Neuronal stem cell (in vitro differentiated cells): Measurements from ENCODE around the gene EYS.

Source experiments
- DNase-seq: peaks from one replicate; pipeline ENCODE4 v3.0.0-alpha.2; 2013; ENCODE audit warnings: low spot score
- H2AFZ ChIP-seq: one replicate; pipeline ENCODE4 v1.6.1; 2013; ENCODE audit warnings: mild to moderate bottlenecking, low read length, inconsistent platforms
- H2AK5ac ChIP-seq: 2 replicates; pipeline ENCODE4 v1.6.1; 2013; ENCODE audit warnings: low read depth, mild to moderate bottlenecking, inconsistent platforms, low read length, moderate library complexity, mixed read lengths
- H2BK120ac ChIP-seq: 2 replicates; pipeline ENCODE4 v1.6.1; 2013; ENCODE audit warnings: low read depth, mild to moderate bottlenecking, inconsistent platforms, low read length, moderate library complexity, mixed read lengths
- H2BK12ac ChIP-seq: one replicate; pipeline ENCODE4 v1.6.1; 2013; ENCODE audit warnings: low read length, inconsistent platforms
- H2BK15ac ChIP-seq: 2 replicates; pipeline ENCODE4 v1.6.1; 2013; ENCODE audit warnings: mild to moderate bottlenecking, low read length, inconsistent platforms, mixed read lengths
- H2BK5ac ChIP-seq: one replicate; pipeline ENCODE4 v1.6.1; 2013; ENCODE audit warnings: inconsistent platforms, mild to moderate bottlenecking, low read length, moderate library complexity
- H3K14ac ChIP-seq: one replicate; pipeline ENCODE4 v1.6.1; 2013; ENCODE audit warnings: low read length, inconsistent platforms
- H3K18ac ChIP-seq: 2 replicates; pipeline ENCODE4 v1.6.1; 2013; ENCODE audit warnings: low read length, inconsistent platforms
- H3K23ac ChIP-seq: 2 replicates; pipeline ENCODE4 v1.6.1; 2013; ENCODE audit warnings: low read depth, mild to moderate bottlenecking, mixed read lengths, low read length, inconsistent platforms; ENCODE audit not compliant: poor library complexity
- H3K27ac ChIP-seq: replicated peaks from 3 replicates; pipeline ENCODE4 v1.5.1; 2013; ENCODE audit warnings: low read length, inconsistent platforms
- H3K27me3 ChIP-seq, 3 experiments: 2 replicates each; pipeline ENCODE4 v1.6.1; 2013; ENCODE audit warnings: low read length in 3 of 3, mild to moderate bottlenecking in 2 of 3, inconsistent platforms in 1 of 3, low read depth in 1 of 3, mixed read lengths in 1 of 3, moderate library complexity in 1 of 3; ENCODE audit not compliant: control insufficient read depth in 3 of 3, insufficient read depth in 3 of 3
- H3K36me3 ChIP-seq, 2 donors: replicated peaks in 1 of 2; 2 replicates each; pipeline ENCODE4 v1.6.1; 2013; ENCODE audit warnings: low read length in 2 of 2; ENCODE audit not compliant: control insufficient read depth in 2 of 2, insufficient read depth in 2 of 2
- H3K4ac ChIP-seq: 2 replicates; pipeline ENCODE4 v1.6.1; 2013; ENCODE audit warnings: inconsistent platforms, mild to moderate bottlenecking, low read length, moderate library complexity
- H3K4me1 ChIP-seq, 2 donors: 1 replicate in 1 of 2; 2 replicates in 1 of 2; pipeline ENCODE4 v1.6.1; 2013; ENCODE audit warnings: low read length in 2 of 2, low read depth in 1 of 2; ENCODE audit not compliant: control insufficient read depth in 2 of 2, insufficient read depth in 1 of 2
- H3K4me2 ChIP-seq: one replicate; pipeline ENCODE4 v1.6.1; 2013; ENCODE audit warnings: mild to moderate bottlenecking, low read length, inconsistent platforms; ENCODE audit not compliant: insufficient read depth, poor library complexity, severe bottlenecking
- H3K4me3 ChIP-seq, 2 donors: 2 replicates each; pipeline ENCODE4 v1.5.1; 2013; ENCODE audit warnings: low read length in 2 of 2, mild to moderate bottlenecking in 2 of 2, inconsistent platforms in 1 of 2, moderate library complexity in 1 of 2
- H3K79me1 ChIP-seq: one replicate; pipeline ENCODE4 v1.6.1; 2013; ENCODE audit warnings: low read depth, mild to moderate bottlenecking, inconsistent platforms, low read length, moderate library complexity
- H3K9ac ChIP-seq: one replicate; pipeline ENCODE4 v1.6.1; 2013; ENCODE audit warnings: mild to moderate bottlenecking, low read depth, low read length, inconsistent platforms; ENCODE audit not compliant: poor library complexity
- H3K9me3 ChIP-seq, 2 donors: replicated peaks in 1 of 2; 2 replicates each; pipeline versions ENCODE3 to v1.6.1; 2013; ENCODE audit warnings: low read length in 2 of 2, mild to moderate bottlenecking in 2 of 2, inconsistent platforms in 1 of 2, low read depth in 1 of 2, mixed read lengths in 1 of 2, moderate library complexity in 1 of 2; ENCODE audit not compliant: control insufficient read depth in 2 of 2, insufficient read depth in 1 of 2
- H4K8ac ChIP-seq: one replicate; pipeline ENCODE4 v1.6.1; 2013; ENCODE audit warnings: low read depth, mild to moderate bottlenecking, inconsistent platforms, low read length, moderate library complexity
- H4K91ac ChIP-seq: one replicate; pipeline ENCODE4 v1.6.1; 2013; ENCODE audit warnings: low read length, low read depth, mild to moderate bottlenecking, inconsistent platforms; ENCODE audit not compliant: poor library complexity
- WGBS, 2 donors: extraction: QIAGEN DNeasy Blood & Tissue Kit; methylation state at CpG; one replicate each; pipeline ENCODE4 v1.1.7; 2013; ENCODE audit warnings: missing lambda C conversion rate in 2 of 2, mixed read lengths in 1 of 2; ENCODE audit not compliant: insufficient read length in 2 of 2, insufficient replicate concordance in 1 of 2; ENCODE audit errors: extremely low coverage in 2 of 2; 5-methylcytosine and 5-hydroxymethylcytosine counted together

The EYS gene

DNA sequence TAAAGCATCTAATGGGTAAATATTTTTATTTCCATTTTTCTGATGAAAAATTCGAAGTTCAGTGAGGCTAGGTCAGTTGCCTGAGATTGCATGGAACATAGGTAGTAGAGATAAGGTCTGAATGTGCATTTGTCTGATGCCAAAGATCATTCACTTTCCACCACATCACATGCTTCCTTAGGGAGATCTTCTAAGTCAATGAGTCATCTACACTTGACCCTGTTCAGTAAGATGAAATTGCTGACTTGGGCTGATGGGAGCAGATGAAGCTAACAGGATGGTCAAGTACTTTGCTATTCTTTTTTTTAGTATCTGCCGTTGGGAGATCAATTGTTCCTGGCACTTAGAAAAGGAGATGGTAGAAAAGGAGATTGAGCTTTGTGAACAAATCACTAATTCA lies 1560.2 kb downstream of the EYS start:
- Histone ChIP-seq H4K8ac (no peak overlapping the region), H2BK5ac (no peak overlapping the region), H3K4me3 (no peak overlapping the region), H3K18ac (no peak overlapping the region), H3K4me1 (peaks cover 0 to 4% of the 10 kb centered on the region in 2 donors), H2BK12ac (no peak overlapping the region), H3K9me3 (no peaks in the 10 kb centered on the region), H4K91ac (no peak overlapping the region), H3K4ac (no peak overlapping the region), H3K36me3 (no peaks in the 10 kb centered on the region), H3K14ac (no peak overlapping the region), H3K27me3 (no peaks in the 10 kb centered on the region), H3K79me1 (no peaks in the 10 kb centered on the region), H2BK15ac (no peak overlapping the region), H3K27ac (no peak overlapping the region), H3K4me2 (no peak overlapping the region), H3K23ac (no peak overlapping the region), H2BK120ac (no peak overlapping the region), H2AK5ac (no peak overlapping the region), H3K9ac (no peak overlapping the region), H2AFZ (no peak overlapping the region)
- DNase-seq = no peak
- WGBS, 2 donors = no CpG with 5 or more reads among the region's 2 CpGs

DNA sequence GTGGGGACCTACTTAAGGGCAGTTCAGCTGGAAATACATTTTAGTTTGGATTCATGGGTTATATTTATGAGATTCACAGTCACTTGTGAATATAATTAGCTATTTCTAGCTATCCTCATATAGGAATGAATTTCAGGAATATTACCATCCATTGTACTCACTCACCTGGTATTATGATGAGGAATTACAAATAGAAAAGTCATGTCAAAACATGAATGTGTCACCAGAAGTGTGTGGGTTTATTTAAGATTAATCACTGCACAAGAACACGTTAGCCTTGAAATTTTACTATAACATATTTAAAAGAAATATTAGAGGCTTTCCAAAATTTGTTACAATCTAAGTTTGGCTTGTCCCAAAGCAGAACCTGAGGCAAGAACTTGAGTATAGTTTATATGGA lies 1560.9 kb downstream of the EYS start:
- H2BK5ac ChIP-seq = no peak overlapping the region
- H2AK5ac ChIP-seq = no peak overlapping the region
- H3K27ac ChIP-seq = no peak overlapping the region
- no peak overlapping the region for H2AFZ ChIP-seq
- no CpG with 5 or more reads among the region's 1 CpG for WGBS, 2 donors
- H2BK120ac ChIP-seq = no peak overlapping the region
- H3K9me3 ChIP-seq = no peaks in the 10 kb centered on the region
- H2BK12ac ChIP-seq = no peak overlapping the region
- no peak overlapping the region for H3K4me3 ChIP-seq
- H3K14ac ChIP-seq = no peak overlapping the region
- H4K8ac ChIP-seq = no peak overlapping the region
- no peaks in the 10 kb centered on the region for H3K79me1 ChIP-seq
- H3K4ac ChIP-seq = no peak overlapping the region
- no peak overlapping the region for H3K23ac ChIP-seq
- H3K4me1 ChIP-seq = peaks cover 0 to 4% of the 10 kb centered on the region in 2 donors
- H3K4me2 ChIP-seq = no peak overlapping the region
- H3K27me3 ChIP-seq = no peaks in the 10 kb centered on the region
- no peak overlapping the region for H4K91ac ChIP-seq
- no peak overlapping the region for H3K9ac ChIP-seq
- no peak overlapping the region for H3K18ac ChIP-seq
- DNase-seq = no peak
- H3K36me3 ChIP-seq = no peaks in the 10 kb centered on the region
- H2BK15ac ChIP-seq = no peak overlapping the region

DNA sequence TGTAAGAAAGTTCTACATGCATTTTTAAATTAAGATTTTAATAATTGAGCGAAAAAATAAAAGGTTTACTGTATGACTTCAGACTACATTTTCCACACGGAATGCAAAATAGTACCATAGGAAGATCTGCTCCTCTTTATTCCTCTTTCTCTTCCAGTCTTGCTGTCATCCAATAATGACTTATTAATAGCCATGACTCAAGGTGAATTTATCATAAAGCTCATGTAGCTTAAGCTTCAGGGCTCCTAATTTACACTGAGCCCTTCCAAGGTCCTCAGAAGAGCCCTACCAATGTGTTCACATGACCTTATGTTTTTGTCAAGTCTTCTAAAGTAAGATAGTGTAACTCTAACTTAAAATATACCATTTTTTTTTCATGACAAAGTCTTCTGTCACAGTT lies 1561.4 kb downstream of the EYS start:
- H2BK15ac ChIP-seq = no peak overlapping the region
- no peak overlapping the region for H3K9ac ChIP-seq
- no peak overlapping the region for H3K27ac ChIP-seq
- H2BK12ac ChIP-seq = no peak overlapping the region
- no peaks in the 10 kb centered on the region for H3K36me3 ChIP-seq
- no CpG with 5 or more reads among the region's 2 CpGs for WGBS, 2 donors
- no peak overlapping the region for H2BK5ac ChIP-seq
- peaks cover 0 to 4% of the 10 kb centered on the region in 2 donors for H3K4me1 ChIP-seq
- no peak overlapping the region for H2BK120ac ChIP-seq
- H3K27me3 ChIP-seq = no peaks in the 10 kb centered on the region
- H3K14ac ChIP-seq = no peak overlapping the region
- no peak overlapping the region for H3K23ac ChIP-seq
- no peak overlapping the region for H2AK5ac ChIP-seq
- H3K18ac ChIP-seq = no peak overlapping the region
- no peaks in the 10 kb centered on the region for H3K9me3 ChIP-seq
- no peak overlapping the region for H3K4me2 ChIP-seq
- DNase-seq = no peak
- no peak overlapping the region for H3K4ac ChIP-seq
- no peak overlapping the region for H4K8ac ChIP-seq
- no peak overlapping the region for H4K91ac ChIP-seq
- no peak overlapping the region for H3K4me3 ChIP-seq
- H3K79me1 ChIP-seq = no peaks in the 10 kb centered on the region
- no peak overlapping the region for H2AFZ ChIP-seq

GRCh38 chr6:64143101-64143500 lies 1563.9 kb downstream of the EYS start:
- H2AK5ac ChIP-seq = no peak overlapping the region
- H3K36me3 ChIP-seq = no peaks in the 10 kb centered on the region
- no peak overlapping the region for H2AFZ ChIP-seq
- H2BK120ac ChIP-seq = no peak overlapping the region
- DNase-seq = no peak
- H3K4me3 ChIP-seq = no peak overlapping the region
- no peak overlapping the region for H2BK5ac ChIP-seq
- H3K79me1 ChIP-seq = no peaks in the 10 kb centered on the region
- no peaks in the 10 kb centered on the region for H3K9me3 ChIP-seq
- H4K8ac ChIP-seq = no peak overlapping the region
- no peak overlapping the region for H2BK12ac ChIP-seq
- H3K23ac ChIP-seq = no peak overlapping the region
- no peak overlapping the region for H3K4me2 ChIP-seq
- H3K18ac ChIP-seq = no peak overlapping the region
- no peak overlapping the region for H3K27ac ChIP-seq
- no peak overlapping the region for H3K9ac ChIP-seq
- H3K14ac ChIP-seq = no peak overlapping the region
- no peak overlapping the region for H4K91ac ChIP-seq
- H3K4me1 ChIP-seq = no peaks in the 10 kb centered on the region
- no peaks in the 10 kb centered on the region for H3K27me3 ChIP-seq
- H3K4ac ChIP-seq = no peak overlapping the region
- H2BK15ac ChIP-seq = no peak overlapping the region
- WGBS, 2 donors = no CpG with 5 or more reads among the region's 2 CpGs
